GM12892 (cell line): Measurements from ENCODE around the gene KCNMA1.

Experiments used
- POLR2A ChIP-seq: IDR thresholded peaks from 2 replicates; pipeline ENCODE4 v1.6.1; 2011; ENCODE audit warnings: low read depth, low read length, control low read depth
- POLR2AphosphoS5 ChIP-seq: IDR thresholded peaks from 2 replicates; pipeline ENCODE4 v1.6.1; 2011; ENCODE audit warnings: low read depth, low read length, control low read depth
- TAF1 ChIP-seq: IDR thresholded peaks from 2 replicates; pipeline ENCODE4 v1.6.1; 2011; ENCODE audit warnings: low read depth, mild to moderate bottlenecking, control low read depth, low read length, borderline replicate concordance

DNA sequence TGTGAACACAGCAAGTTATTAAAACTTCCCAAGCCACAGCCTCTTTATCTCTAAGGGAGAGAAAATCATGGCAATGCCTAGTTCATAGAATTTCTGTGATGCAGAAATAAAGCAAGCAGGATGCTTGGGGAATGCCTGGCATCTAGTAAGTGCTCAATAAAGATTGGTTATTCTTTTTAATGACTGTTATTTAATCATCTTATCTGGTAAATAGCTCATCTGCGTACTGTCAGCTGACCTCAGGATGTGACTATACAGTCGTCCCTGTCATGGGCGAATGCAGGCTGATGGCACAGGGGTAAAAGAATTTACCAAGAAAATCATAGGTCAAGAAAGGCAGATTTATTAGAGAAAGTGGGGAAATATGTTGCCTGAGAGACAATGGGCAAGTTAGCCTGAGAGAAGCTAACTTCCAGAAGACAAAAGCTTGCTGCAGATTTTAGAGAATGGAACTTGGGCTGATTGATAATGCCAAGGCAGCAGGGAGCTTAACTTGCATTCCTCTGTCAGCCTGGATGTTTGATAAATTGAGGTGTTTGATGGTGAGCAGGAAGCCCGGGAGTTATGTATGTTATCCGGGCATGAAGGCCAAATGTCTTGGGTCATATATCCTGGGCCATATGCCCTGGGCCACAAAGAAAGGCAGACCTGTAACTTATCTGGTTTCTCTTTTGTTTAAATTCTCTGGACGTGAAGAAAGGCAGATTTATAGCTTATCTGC is 126.0 kb downstream of the KCNMA1 start:
- TF ChIP-seq POLR2AphosphoS5 (no peak), TAF1 (no peak), POLR2A (no peak)
